Tibial nerve (tissue), 4 donors: ENCODE data around the gene RAB3B. TPM values are rescaled to one million over a fixed set of nuclear protein-coding genes. Genes with fewer than 3 reads are reported as not detected.
A peak's percentile ranks its signal among the peaks of the same experiment; 100 is the strongest.
"Not testable (repeated sequence)": the region's sequence is repeated elsewhere in the genome, so short reads cannot be mapped to it uniquely, and the experiment has no call there.

ENCODE experiments used
- DNase-seq, 2 donors: peaks; one replicate each; pipeline ENCODE4 v3.0.0-alpha.2; 2019; ENCODE audit warnings: low spot score in 2 of 2
- H3K27ac ChIP-seq, 4 donors: fragments of 200-600 bp; sonication (generic) in 3 of 4; one replicate each; pipeline ENCODE4 v1.5.1; 2017 to 2019; ENCODE audit warnings: mild to moderate bottlenecking in 1 of 4
- H3K27me3 ChIP-seq, 2 donors: fragments of 200-600 bp; sonication (generic) in 1 of 2; one replicate each; pipeline versions ENCODE4 v1.5.1 to v1.6.0; 2017 to 2019
- H3K36me3 ChIP-seq, 3 donors: fragments of 200-600 bp; sonication (generic); one replicate each; pipeline ENCODE4 v1.5.1; 2018 to 2019
- H3K4me1 ChIP-seq, 4 donors: fragments of 200-600 bp; sonication (generic) in 3 of 4; one replicate each; pipeline ENCODE4 v1.5.1; 2017 to 2019
- H3K4me3 ChIP-seq, 4 donors: fragments of 200-600 bp; sonication (generic) in 3 of 4; one replicate each; pipeline ENCODE4 v1.5.1; 2017 to 2019; ENCODE audit warnings: mild to moderate bottlenecking in 1 of 4, moderate library complexity in 1 of 4
- H3K9me3 ChIP-seq, 4 donors: fragments of 200-600 bp; sonication (generic) in 3 of 4; one replicate each; pipeline ENCODE4 v1.5.1; 2017 to 2019
- EP300 ChIP-seq, 2 donors: sonication (generic); formaldehyde crosslinking; IDR thresholded peaks; one replicate each; pipeline ENCODE4 v1.6.1; 2017; ENCODE audit warnings: antibody characterized with exemption in 2 of 2, mild to moderate bottlenecking in 1 of 2
- POLR2A ChIP-seq, 2 donors: fragments of 450-650 bp; IDR thresholded peaks; one replicate each; pipeline ENCODE4 v1.6.1; 2017; ENCODE audit warnings: antibody characterized with exemption in 2 of 2, mild to moderate bottlenecking in 2 of 2, moderate library complexity in 2 of 2
- WGBS, 2 donors: methylation state at CpG; one replicate each; pipeline ENCODE4 v1.1.5; 2018; 5-methylcytosine and 5-hydroxymethylcytosine counted together
- total RNA-seq, 4 donors: library from RNA; depleted of rRNA; stranded (reverse); fragments of >200 nt; gene quantifications; one replicate each; pipeline ENCODE4 v1.1.0, GENCODE V29; 2016
- TF ChIP-seq, protein P1 (sequence below), 5 experiments: fragments of 200-600 bp in 3 of 5; fragments of 450-650 bp in 2 of 5; sonication (generic) in 3 of 5; IDR thresholded peaks; one replicate each; pipeline ENCODE4 v1.5.1; 2016 to 2019; ENCODE audit warnings: antibody characterized with exemption in 5 of 5, mild to moderate bottlenecking in 3 of 5, moderate library complexity in 2 of 5

RAB3B gene
- total RNA-seq, 4 donors from 2014 or later = under 0.01 to 0.39 TPM; not detected in 2

- Histone ChIP-seq H3K4me1 (peaks cover 0 to 39% (median 16%) of the 10 kb centered on the region in 4 donors), H3K9me3 (no peaks in the 10 kb centered on the region), H3K4me3 (peak within 1 kb of the TSS; percentile 66 to 95 (median 86)), H3K36me3 (peaks cover 0 to 28% (median 3%) of the 10 kb centered on the region in 3 donors), H3K27me3 (no peaks in the 10 kb centered on the region), H3K27ac (peak within 1 kb of the TSS; percentile 79 to 89 (median 86))
- 2% methylated on average over 35 to 71 of the region's 78 CpGs for WGBS, 2 donors
- DNase-seq = peak; percentile 66 to 75
- TF ChIP-seq POLR2A (IDR thresholded peaks at IDR 0.05) (peak in 1 of 2 donors; percentile 43), EP300 (IDR thresholded peaks at IDR 0.05) (peak in 1 of 2 donors; percentile 88)
- TF ChIP-seq, protein P1, sequence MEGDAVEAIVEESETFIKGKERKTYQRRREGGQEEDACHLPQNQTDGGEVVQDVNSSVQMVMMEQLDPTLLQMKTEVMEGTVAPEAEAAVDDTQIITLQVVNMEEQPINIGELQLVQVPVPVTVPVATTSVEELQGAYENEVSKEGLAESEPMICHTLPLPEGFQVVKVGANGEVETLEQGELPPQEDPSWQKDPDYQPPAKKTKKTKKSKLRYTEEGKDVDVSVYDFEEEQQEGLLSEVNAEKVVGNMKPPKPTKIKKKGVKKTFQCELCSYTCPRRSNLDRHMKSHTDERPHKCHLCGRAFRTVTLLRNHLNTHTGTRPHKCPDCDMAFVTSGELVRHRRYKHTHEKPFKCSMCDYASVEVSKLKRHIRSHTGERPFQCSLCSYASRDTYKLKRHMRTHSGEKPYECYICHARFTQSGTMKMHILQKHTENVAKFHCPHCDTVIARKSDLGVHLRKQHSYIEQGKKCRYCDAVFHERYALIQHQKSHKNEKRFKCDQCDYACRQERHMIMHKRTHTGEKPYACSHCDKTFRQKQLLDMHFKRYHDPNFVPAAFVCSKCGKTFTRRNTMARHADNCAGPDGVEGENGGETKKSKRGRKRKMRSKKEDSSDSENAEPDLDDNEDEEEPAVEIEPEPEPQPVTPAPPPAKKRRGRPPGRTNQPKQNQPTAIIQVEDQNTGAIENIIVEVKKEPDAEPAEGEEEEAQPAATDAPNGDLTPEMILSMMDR (IDR thresholded peaks at IDR 0.05) = peak in 1 of 5 experiments; percentile 20
These were observed 42.9 kb upstream of the RAB3B start, which contains the start of gene KTI12 for GRCh38 chr1:52033190-52034049. Gene KTI12 (minus strand): TSS chr1:52033810. CDS start chr1:52033761, 49 bp downstream.

GRCh38 chr1:52032785-52033131, 42.3 kb upstream of the RAB3B start:
- TF ChIP-seq EP300 (IDR thresholded peaks at IDR 0.05) (no peak), POLR2A (IDR thresholded peaks at IDR 0.05) (no peak)
- TF ChIP-seq, protein P1 (IDR thresholded peaks at IDR 0.05) = no peak
- Histone ChIP-seq H3K9me3 (no peaks in the 10 kb centered on the region), H3K27ac (peak overlapping the region; percentile 79 to 89 (median 86)), H3K4me3 (peak overlapping the region; percentile 66 to 95 (median 86)), H3K36me3 (peaks cover 0 to 25% (median 3%) of the 10 kb centered on the region in 3 donors), H3K4me1 (peaks cover 0 to 39% (median 16%) of the 10 kb centered on the region in 4 donors), H3K27me3 (no peaks in the 10 kb centered on the region)
- DNase-seq = peak in 1 of 2 donors; percentile 10
- 8 to 9% methylated on average over 21 to 22 of the region's 24 CpGs for WGBS, 2 donors

- 66 to 71% methylated on average over 5 of the region's 5 CpGs for WGBS, 2 donors
- Histone ChIP-seq H3K36me3 (peaks cover 0 to 22% (median under 1%) of the 10 kb centered on the region in 3 donors), H3K27ac (peak overlapping the region in 3 of 4 donors; percentile 84 to 89 (median 88)), H3K9me3 (no peaks in the 10 kb centered on the region), H3K27me3 (no peaks in the 10 kb centered on the region), H3K4me1 (peaks cover 0 to 39% (median 16%) of the 10 kb centered on the region in 4 donors), H3K4me3 (peak overlapping the region; percentile 66 to 95 (median 86))
- TF ChIP-seq POLR2A (IDR thresholded peaks at IDR 0.05) (no peak), EP300 (IDR thresholded peaks at IDR 0.05) (no peak)
- TF ChIP-seq, protein P1 (IDR thresholded peaks at IDR 0.05) = no peak
- no peak for DNase-seq
These were observed 41.8 kb upstream of the RAB3B start for GRCh38 chr1:52032124-52032784.

- H3K27ac ChIP-seq, H3K9me3 ChIP-seq, H3K4me3 ChIP-seq, H3K27me3 ChIP-seq, DNase-seq: not testable (repeated sequence)
- WGBS, 2 donors = 85 to 88% methylated on average over 5 of the region's 5 CpGs
- Histone ChIP-seq H3K36me3 (peaks cover 0 to 37% (median 0%) of the 10 kb centered on the region in 3 donors), H3K4me1 (peaks cover 0 to 35% (median 16%) of the 10 kb centered on the region in 4 donors)
These were observed 38.3 kb upstream of the RAB3B start for GRCh38 chr1:52028839-52029238.

DNA sequence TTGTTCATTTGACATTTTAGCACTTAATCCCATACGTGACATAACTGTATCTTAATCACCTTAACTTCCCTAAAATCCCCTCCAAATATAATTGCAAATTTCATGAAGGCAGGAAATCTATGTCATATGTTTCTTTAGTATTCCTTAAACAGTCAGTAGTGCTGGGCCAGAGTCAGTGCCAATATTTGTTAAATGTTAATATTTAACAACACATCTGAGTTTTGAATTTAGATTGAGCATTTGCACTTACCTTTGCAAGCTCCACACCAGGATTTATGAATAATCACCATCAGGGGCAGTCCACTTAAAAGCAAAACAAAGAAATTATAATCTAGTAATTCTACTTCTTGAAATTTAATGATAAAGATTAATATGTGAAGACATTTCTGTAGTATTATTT, 37.8 kb upstream of the RAB3B start:
- H3K4me3 ChIP-seq = no peak overlapping the region
- H3K9me3 ChIP-seq = no peaks in the 10 kb centered on the region
- peaks cover 0 to 42% (median 0%) of the 10 kb centered on the region in 3 donors for H3K36me3 ChIP-seq
- 81 to 85% methylated on average over 1 of the region's 1 CpG for WGBS, 2 donors
- peaks cover 0 to 33% (median 16%) of the 10 kb centered on the region in 4 donors for H3K4me1 ChIP-seq
- H3K27me3 ChIP-seq = no peaks in the 10 kb centered on the region
- no peak overlapping the region for H3K27ac ChIP-seq
- DNase-seq = no peak
- TF ChIP-seq EP300 (IDR thresholded peaks at IDR 0.05) (no peak), POLR2A (IDR thresholded peaks at IDR 0.05) (no peak)
